Peyer's patch (tissue), 4 donors: ENCODE data around the gene CCDC175.

Experiments
- CTCF ChIP-seq, 6 experiments: fragments of 450-650 bp in 4 of 6; fragments of 200-600 bp in 2 of 6; sonication (generic) in 1 of 6; IDR thresholded peaks; one replicate each; pipeline ENCODE4 v1.5.1; 2017 to 2019; ENCODE audit warnings: antibody characterized with exemption in 6 of 6, mild to moderate bottlenecking in 3 of 6, moderate library complexity in 1 of 6
- POLR2A ChIP-seq, 2 donors: fragments of 450-650 bp; IDR thresholded peaks; one replicate each; pipeline ENCODE4 v1.5.1; 2017; ENCODE audit warnings: antibody characterized with exemption in 2 of 2, mild to moderate bottlenecking in 2 of 2, moderate library complexity in 2 of 2

- TF ChIP-seq CTCF (IDR thresholded peaks at IDR 0.05): no peak
- TF ChIP-seq POLR2A (IDR thresholded peaks at IDR 0.05): no peak
Observed at GRCh38 chr14:59547310-59547709, 29.3 kb downstream of the CCDC175 start.
